GDM1 (cell line): Measurements from ENCODE around the gene TRAFD1.
A peak's percentile ranks its signal among the peaks of the same experiment; 100 is the strongest.
"Not testable (repeated sequence)": the region's sequence is repeated elsewhere in the genome, so short reads cannot be mapped to it uniquely, and the experiment has no call there.

Source experiments
- DNase-seq: peaks from one replicate; lab custom pipeline; 2025; lab: John Stamatoyannopoulos, UW

Gene TRAFD1, protein sequence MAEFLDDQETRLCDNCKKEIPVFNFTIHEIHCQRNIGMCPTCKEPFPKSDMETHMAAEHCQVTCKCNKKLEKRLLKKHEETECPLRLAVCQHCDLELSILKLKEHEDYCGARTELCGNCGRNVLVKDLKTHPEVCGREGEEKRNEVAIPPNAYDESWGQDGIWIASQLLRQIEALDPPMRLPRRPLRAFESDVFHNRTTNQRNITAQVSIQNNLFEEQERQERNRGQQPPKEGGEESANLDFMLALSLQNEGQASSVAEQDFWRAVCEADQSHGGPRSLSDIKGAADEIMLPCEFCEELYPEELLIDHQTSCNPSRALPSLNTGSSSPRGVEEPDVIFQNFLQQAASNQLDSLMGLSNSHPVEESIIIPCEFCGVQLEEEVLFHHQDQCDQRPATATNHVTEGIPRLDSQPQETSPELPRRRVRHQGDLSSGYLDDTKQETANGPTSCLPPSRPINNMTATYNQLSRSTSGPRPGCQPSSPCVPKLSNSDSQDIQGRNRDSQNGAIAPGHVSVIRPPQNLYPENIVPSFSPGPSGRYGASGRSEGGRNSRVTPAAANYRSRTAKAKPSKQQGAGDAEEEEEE

GRCh38 chr12:112125250-112125999, at the start of gene TRAFD1:
Gene TRAFD1 (plus strand): TSS chr12:112125560. CDS start chr12:112130523, 4,963 bp downstream.
- DNase-seq = peak; percentile 93

DNA sequence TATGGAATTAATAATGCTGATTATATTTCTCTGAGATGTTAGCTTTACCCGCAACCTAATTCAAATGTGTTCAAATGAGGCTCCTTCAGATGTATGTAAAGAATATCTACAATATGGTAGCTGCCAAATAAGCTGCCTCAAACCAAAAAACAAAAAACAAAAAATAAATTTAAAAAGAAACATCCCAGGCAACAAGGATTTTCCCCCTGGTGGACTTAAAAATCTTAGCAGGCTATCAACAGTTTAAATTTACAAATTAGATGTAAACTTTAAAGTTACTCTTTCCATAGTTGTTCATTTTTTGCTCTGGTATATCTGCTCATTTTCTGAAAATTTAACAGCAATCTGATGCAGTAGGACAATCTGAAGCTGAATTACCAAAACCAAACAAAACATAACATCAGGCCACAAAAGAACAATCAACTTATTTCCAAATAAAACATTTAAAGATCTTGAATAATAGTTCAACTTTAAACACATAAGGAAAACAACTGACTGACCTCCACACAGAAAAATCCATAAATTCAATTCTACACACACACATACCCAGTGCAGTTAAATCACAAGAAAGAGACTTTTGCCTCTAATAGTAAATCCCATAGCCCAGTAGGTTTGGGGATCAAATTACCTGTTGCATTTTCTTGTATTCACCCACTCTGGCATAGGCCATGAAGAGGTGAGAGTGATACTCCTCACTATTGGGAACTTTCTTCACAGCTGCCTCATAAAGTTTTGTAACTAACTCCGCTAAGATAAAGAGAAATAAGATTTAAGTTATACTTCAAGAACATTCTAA, 38.1 kb upstream of the TRAFD1 start:
- no peak for DNase-seq

DNA sequence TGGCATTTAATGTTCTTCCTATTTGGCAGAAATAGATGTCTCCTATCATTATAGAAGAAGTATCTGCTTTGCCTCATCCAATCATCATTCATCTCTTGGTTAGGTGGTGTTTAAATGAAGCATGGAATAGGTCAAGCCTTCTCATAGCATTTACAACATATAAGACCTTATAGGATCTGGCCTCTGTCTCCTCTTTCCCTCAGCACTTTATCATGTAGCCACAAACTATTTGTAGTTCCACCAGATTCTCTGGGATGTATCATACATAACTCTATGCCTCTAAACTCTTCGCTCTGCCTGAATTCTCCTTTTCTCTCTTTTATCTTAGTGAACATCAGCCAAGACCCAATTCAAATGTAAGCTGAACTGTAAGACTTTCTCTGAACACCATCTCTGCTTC, 37.5 kb upstream of the TRAFD1 start:
- no peak for DNase-seq

GRCh38 chr12:112091563-112091962, 33.8 kb upstream of the TRAFD1 start:
- no peak for DNase-seq

GRCh38 chr12:112096070-112096469, 29.3 kb upstream of the TRAFD1 start:
- no peak for DNase-seq

- no peak for DNase-seq
Observed at GRCh38 chr12:112096667-112097066, 28.7 kb upstream of the TRAFD1 start.

DNA sequence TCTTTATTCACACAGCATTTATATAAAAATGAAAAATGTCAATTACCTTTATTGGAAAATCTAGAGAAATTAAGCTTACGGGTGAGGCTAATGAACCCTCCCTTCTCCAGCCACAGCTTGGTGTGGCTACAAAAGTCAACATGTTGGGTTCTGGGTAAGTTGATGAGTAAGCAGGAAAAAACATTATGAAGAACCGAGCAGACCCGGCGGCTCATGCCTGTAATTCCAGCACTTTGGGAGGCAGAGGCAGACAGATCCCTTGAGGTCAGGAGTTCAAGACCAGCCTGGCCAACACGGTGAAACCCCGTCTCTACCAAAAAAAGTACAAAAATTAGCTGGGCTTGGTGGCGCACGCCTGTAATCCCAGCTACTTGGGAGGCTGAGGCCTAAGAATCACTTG, 27.7 kb upstream of the TRAFD1 start:
- DNase-seq = no peak

DNA sequence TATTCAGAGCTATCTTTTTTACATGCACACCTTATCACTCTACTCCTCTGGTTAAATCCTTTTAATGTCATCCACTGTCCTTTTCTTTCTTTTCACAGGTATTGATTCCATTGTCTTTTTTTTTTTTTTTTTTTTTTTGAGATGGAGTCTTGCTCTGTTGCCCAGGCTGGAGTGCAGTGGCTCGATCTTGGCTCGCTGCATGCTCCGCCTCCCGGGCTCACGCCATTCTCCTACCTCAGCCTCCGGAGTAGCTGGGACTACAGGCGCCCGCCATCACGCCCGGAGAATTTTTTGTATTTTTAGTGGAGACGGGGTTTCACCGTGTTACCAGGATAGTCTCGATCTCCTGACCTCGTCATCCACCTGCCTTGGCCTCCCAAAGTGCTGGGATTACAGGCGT, 24.9 kb upstream of the TRAFD1 start:
- DNase-seq = not testable (repeated sequence)

- no peak for DNase-seq
Observed at GRCh38 chr12:112102127-112102526, 23.2 kb upstream of the TRAFD1 start.

DNA sequence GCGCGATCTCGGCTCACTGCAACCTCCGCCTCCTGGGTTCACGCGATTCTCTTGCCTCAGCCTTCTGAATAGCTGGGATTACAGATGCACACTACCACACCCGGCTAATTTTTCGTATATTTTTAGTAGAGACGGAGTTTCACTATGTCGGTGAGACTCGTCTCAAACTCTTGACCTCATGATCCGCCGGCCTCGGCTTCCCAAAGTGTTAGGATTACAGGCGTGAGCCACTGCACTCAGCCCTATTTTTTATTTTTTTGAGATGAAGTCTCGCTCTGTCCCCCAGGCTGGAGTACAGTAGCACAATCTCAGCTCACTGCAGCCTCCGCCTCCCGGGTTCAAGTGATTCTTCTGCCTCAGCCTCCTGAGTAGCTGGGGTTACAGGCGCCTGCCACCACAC, 22.6 kb upstream of the TRAFD1 start:
- not testable (repeated sequence) for DNase-seq

- DNase-seq = no peak
Observed at GRCh38 chr12:112103758-112104503, 21.4 kb upstream of the TRAFD1 start.

DNA sequence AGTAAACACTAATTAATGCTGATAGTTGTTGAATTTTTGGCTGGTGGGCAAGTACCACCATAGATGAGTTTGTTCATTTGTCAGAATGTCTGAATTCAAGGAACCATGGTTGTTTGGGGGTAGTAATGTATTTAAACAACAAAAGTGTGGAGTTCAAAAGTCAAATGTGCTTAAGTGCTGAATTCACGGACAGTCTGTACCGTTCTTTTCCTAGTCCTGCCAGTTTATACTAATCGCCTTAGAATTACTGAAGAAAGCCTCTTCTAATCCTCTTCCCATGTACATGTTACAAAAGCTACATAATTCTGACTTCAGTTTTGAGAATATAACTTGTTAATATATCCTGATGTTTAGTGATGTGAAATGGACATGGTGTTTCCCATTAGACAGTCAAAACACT, 19.5 kb upstream of the TRAFD1 start:
- DNase-seq = no peak

GRCh38 chr12:112107306-112108201, 17.8 kb upstream of the TRAFD1 start:
- peak; percentile 68 for DNase-seq

DNA sequence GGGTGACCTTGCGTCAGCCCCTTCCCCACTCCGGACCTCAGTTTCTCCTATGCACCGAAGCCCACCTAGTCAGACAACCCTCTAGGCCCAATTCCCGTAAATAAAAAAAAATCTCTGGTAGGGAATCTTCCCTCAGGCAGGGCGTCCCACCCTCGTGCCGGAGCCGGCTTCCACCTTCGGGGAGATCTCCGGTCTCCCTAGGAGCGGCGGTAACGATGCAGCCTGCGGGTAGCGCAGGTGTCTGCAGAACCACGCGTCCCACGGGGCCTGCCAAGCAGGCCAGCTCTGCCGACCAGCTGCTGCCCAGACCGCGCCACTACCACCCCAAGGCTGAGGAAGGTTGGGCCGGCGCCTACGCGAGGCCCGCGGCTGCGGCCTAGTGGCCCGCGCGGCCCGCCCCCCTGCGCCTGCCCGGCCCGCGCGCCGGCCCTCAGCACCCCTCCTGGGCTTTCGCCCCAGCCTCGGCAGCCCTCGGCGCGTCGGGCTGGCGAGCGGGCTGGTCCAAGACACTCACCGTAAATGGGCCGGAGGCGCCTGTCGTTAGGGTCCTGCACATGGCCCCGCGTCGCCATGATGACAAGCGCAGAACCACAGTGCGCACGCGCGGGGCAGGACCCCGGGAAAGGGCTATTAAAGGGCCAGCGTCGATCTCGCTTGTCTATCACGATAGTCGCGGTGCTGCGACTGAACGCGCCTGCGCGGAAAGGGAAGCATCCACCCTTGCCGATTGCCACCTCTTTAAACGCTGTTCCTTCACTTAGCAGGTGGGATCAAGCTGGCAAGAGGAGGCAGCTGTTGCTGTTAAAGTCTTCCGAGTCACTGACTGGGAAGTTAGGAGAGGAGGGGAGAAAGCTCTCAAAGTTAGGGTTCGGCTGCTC, 16.9 kb upstream of the TRAFD1 start, which contains the start of gene NAA25:
Gene NAA25, minus strand, starts transcription at position 582 of the 878 bp plus-strand sequence. Its CDS starts 10 bp downstream, at position 572.
- peak; percentile 78 for DNase-seq

- DNase-seq = not testable (repeated sequence)
Observed at GRCh38 chr12:112110787-112111662, 14.3 kb upstream of the TRAFD1 start.

GRCh38 chr12:112111931-112112330, 13.4 kb upstream of the TRAFD1 start:
- no peak for DNase-seq

GRCh38 chr12:112112409-112113133, 12.8 kb upstream of the TRAFD1 start:
- DNase-seq = no peak
